ENCODE results near the gene KRTAP10-4. TPM values are rescaled to one million over a fixed set of nuclear protein-coding genes. Genes with fewer than 3 reads are reported as not detected.
"Not testable (repeated sequence)": the region's sequence is repeated elsewhere in the genome, so short reads cannot be mapped to it uniquely, and the experiment has no call there.

The KRTAP10-4 gene
- total RNA-seq, 3 donors from 2014 or later (not counting 1 experiment from before 2014, with no cell fraction given), result not detected

DNA sequence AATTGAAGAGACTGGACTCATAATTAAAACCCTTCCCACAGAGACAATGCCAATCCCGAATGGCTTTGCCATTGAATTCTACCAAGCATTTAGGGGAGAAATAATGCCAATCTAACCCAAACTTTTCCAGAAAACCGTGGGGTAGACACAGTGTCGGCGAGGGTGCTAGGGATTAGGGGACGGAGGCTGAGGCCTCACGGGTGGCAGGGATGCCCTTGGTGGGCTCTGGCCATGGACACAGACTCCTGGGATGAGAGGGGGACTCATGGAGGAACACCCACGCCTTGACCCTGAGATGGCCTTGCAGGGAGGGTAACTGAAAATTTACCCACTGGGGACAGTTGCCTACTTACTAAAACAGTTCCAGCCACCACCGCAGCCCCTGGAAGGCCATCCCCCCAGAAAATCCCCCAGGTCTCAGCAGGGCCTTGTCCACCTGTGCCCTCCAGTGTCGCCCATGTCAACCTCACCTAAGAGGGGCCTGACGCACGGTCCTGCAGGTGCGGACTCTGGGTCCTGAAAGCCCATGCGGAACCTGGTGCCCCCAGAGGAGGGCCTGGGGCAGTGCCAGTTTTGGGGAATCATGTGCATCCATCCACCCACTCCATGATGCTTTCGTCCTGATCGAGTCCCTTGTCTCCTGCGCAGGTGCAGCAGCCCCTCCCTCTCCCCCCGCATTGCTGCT lies 5.0 kb downstream of the KRTAP10-4 start:
- WGBS (ENCODE audit: insufficient coverage), result 96% methylated on average over 17 of the region's 17 CpGs

DNA sequence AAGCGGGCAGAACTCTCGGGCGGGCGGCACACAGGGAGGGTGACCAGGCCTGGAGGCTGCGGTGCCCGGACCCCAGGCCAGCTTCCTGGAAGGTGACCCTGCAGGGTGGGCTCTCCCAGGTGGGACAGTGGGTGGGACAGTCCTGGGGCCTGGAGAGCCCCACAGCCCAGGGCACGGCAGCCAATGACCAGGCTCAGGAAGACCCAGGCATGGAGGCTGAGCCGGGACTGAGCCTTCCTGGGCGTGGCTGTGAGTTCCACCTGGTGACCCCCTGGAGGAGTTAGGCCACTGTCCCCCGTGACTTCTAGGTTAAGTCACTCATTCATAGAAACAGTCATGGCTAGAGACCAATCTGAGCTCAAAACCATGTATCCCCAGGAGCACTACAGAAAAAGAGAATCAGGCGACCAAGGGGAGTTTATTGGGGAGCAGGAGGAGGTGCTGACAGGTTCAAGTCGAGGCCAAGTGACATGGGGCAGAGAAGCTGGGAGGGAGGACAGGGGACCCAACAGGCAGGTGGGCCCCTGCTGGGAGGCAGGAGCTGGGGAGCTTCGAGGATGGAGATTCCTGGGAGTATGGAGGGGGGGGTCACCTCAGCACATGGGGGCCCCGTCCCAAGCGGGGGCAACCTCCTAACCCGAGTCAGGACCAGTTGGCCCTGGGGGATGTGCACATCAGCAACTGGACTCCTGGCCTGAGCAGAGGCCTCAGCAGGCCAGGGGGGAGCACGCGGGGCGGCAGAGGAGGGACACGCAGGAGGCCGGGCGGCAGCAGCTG lies 5.7 kb downstream of the KRTAP10-4 start:
- 83% methylated on average over 22 of the region's 22 CpGs for WGBS (ENCODE audit: insufficient coverage)
- TF ChIP-seq, protein P1, sequence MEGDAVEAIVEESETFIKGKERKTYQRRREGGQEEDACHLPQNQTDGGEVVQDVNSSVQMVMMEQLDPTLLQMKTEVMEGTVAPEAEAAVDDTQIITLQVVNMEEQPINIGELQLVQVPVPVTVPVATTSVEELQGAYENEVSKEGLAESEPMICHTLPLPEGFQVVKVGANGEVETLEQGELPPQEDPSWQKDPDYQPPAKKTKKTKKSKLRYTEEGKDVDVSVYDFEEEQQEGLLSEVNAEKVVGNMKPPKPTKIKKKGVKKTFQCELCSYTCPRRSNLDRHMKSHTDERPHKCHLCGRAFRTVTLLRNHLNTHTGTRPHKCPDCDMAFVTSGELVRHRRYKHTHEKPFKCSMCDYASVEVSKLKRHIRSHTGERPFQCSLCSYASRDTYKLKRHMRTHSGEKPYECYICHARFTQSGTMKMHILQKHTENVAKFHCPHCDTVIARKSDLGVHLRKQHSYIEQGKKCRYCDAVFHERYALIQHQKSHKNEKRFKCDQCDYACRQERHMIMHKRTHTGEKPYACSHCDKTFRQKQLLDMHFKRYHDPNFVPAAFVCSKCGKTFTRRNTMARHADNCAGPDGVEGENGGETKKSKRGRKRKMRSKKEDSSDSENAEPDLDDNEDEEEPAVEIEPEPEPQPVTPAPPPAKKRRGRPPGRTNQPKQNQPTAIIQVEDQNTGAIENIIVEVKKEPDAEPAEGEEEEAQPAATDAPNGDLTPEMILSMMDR (IDR thresholded peaks at IDR 0.05), result no peak
- Histone ChIP-seq H3K27me3 (ENCODE audit: control insufficient read depth, insufficient read depth, low read length) (no peaks in the 10 kb centered on the region), H3K4me3 (ENCODE audit: low read length) (no peak overlapping the region), H3K36me3 (ENCODE audit: control insufficient read depth, insufficient read depth, low read length) (no peaks in the 10 kb centered on the region), H3K9me3 (ENCODE audit: control insufficient read depth, insufficient read depth, low read length) (peaks cover 7% of the 10 kb centered on the region), H3K4me1 (ENCODE audit: control insufficient read depth, insufficient read depth, low read length) (no peaks in the 10 kb centered on the region), H3K27ac (ENCODE audit: low read length) (no peak overlapping the region)
- peaks cover 18% of the 10 kb centered on the region for H3K36me3 Mint-ChIP-seq
- no peak overlapping the region for H3K4me3 Mint-ChIP-seq
- intact Hi-C loops (cut with micrococcal nuclease), result no loop called here
- peaks cover 2 to 18% of the 10 kb centered on the region in 2 donors for H3K9me3 Mint-ChIP-seq
- H3K27ac Mint-ChIP-seq, result no peak overlapping the region
- no peak for DNase-seq
- ATAC-seq, result no peak
- H3K4me1 Mint-ChIP-seq, result peaks cover 5 to 14% of the 10 kb centered on the region in 2 donors
- H3K27me3 Mint-ChIP-seq (ENCODE audit: low read depth in 2 of 2), result peaks cover 49 to 51% of the 10 kb centered on the region in 2 donors

More for the DNA sequence above, 5.0 kb downstream of the KRTAP10-4 start:
- ATAC-seq (no peak), DNase-seq (no peak)
- TF ChIP-seq, protein P1 (IDR thresholded peaks at IDR 0.05), result no peak
- Mint-ChIP-seq H3K27me3 (ENCODE audit: low read depth in 2 of 2) (peaks cover 45 to 47% of the 10 kb centered on the region in 2 donors), H3K4me3 (no peak overlapping the region), H3K27ac (no peak overlapping the region), H3K4me1 (peaks cover 5 to 17% of the 10 kb centered on the region in 2 donors), H3K36me3 (peaks cover 18% of the 10 kb centered on the region), H3K9me3 (peaks cover 2 to 18% of the 10 kb centered on the region in 2 donors)
- H3K4me3 ChIP-seq (ENCODE audit: low read length), result no peak overlapping the region
- H3K27ac ChIP-seq (ENCODE audit: low read length), result no peak overlapping the region
- H3K36me3 ChIP-seq (ENCODE audit: control insufficient read depth, insufficient read depth, low read length), result no peaks in the 10 kb centered on the region
- intact Hi-C loops (cut with micrococcal nuclease), result no loop called here
- H3K27me3 ChIP-seq (ENCODE audit: control insufficient read depth, insufficient read depth, low read length), result no peaks in the 10 kb centered on the region
- H3K9me3 ChIP-seq (ENCODE audit: control insufficient read depth, insufficient read depth, low read length), result peaks cover 7% of the 10 kb centered on the region
- H3K4me1 ChIP-seq (ENCODE audit: control insufficient read depth, insufficient read depth, low read length), result no peaks in the 10 kb centered on the region

DNA sequence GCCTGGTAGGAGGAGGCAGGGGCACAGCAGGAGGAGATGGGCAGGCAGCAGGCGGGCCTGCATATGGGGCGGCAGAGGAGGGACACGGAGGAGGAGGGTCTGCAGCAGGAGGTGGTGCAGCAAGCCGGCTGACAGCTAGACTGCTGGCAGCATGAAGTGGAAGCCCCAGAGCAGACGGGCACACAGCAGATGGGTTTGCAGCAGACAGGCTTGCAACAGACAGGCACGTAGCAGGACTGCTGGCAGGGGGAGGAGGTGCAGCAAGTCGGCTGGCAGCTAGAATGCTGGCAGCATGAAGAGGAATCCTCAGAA lies 6.3 kb downstream of the KRTAP10-4 start:
- Mint-ChIP-seq H3K4me3 (no peak overlapping the region), H3K9me3 (peaks cover 2 to 18% of the 10 kb centered on the region in 2 donors), H3K36me3 (peaks cover 18% of the 10 kb centered on the region), H3K4me1 (peaks cover 5 to 9% of the 10 kb centered on the region in 2 donors), H3K27me3 (ENCODE audit: low read depth in 2 of 2) (peaks cover 48 to 51% of the 10 kb centered on the region in 2 donors), H3K27ac (no peak overlapping the region)
- DNase-seq, result no peak
- intact Hi-C loops (cut with micrococcal nuclease), result no loop called here
- Histone ChIP-seq H3K27ac (ENCODE audit: low read length) (no peak overlapping the region), H3K4me3 (ENCODE audit: low read length) (no peak overlapping the region), H3K4me1 (ENCODE audit: control insufficient read depth, insufficient read depth, low read length) (no peaks in the 10 kb centered on the region), H3K27me3 (ENCODE audit: control insufficient read depth, insufficient read depth, low read length) (no peaks in the 10 kb centered on the region), H3K9me3 (ENCODE audit: control insufficient read depth, insufficient read depth, low read length) (peaks cover 7% of the 10 kb centered on the region), H3K36me3 (ENCODE audit: control insufficient read depth, insufficient read depth, low read length) (no peaks in the 10 kb centered on the region)
- ATAC-seq, result no peak
- TF ChIP-seq, protein P1 (IDR thresholded peaks at IDR 0.05), result no peak
- 74% methylated on average over 7 of the region's 7 CpGs for WGBS (ENCODE audit: insufficient coverage)

DNA sequence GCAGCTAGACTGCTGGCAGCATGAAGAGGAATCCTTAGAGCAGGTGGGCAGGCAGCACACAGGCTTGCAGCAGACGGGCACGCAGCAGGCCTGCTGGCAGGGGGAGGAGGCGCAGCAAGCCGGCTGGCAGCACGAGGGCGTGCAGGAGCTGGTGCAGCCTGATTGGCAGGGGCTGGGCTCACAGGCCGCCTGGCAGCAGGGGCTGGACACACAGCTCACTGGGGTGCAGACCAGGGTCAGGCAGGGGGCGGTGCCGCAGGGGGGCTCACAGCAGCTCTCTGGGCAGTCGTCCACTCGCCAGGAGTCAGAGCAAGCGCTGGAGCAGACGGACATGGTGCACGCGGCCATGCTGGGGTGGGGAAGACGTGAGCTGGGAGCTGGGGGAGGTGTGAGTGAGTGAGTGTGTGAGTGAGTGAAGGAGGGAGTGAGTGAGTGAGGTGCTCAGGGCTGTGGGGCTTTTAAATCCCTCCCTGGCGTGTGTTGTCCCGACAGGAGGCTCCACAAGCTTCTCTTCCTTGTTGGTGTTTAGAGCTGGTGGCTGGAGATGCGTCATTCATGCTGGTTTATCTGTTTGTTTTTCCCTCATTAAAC lies 6.8 kb downstream of the KRTAP10-4 start, which contains the start of gene KRTAP10-5:
KRTAP10-5 (minus strand) TSS at position 374 of the 591 bp plus-strand sequence; CDS start at position 348, 26 bp downstream.
- peaks cover 2 to 18% of the 10 kb centered on the region in 2 donors for H3K9me3 Mint-ChIP-seq
- intact Hi-C loops (cut with micrococcal nuclease); H3K4me1 Mint-ChIP-seq: not testable (repeated sequence)

More for the DNA sequence above, 6.8 kb downstream of the KRTAP10-4 start, which contains the start of gene KRTAP10-5:
- not testable (repeated sequence) for DNase-seq; H3K27ac Mint-ChIP-seq; H3K9me3 ChIP-seq (ENCODE audit: control insufficient read depth, insufficient read depth, low read length); H3K4me3 Mint-ChIP-seq; H3K4me1 ChIP-seq (ENCODE audit: control insufficient read depth, insufficient read depth, low read length); ATAC-seq; H3K27ac ChIP-seq (ENCODE audit: low read length); H3K36me3 ChIP-seq (ENCODE audit: control insufficient read depth, insufficient read depth, low read length); H3K4me3 ChIP-seq (ENCODE audit: low read length); H3K27me3 ChIP-seq (ENCODE audit: control insufficient read depth, insufficient read depth, low read length)
- Mint-ChIP-seq H3K27me3 (ENCODE audit: low read depth in 2 of 2) (peaks cover 47 to 51% of the 10 kb centered on the region in 2 donors), H3K36me3 (peaks cover 18% of the 10 kb centered on the region)
- WGBS (ENCODE audit: insufficient coverage), result 56% methylated on average over 19 of the region's 19 CpGs

Measured in natural killer cell (primary cell).